RWPE2 (cell line): ENCODE results near the gene CACNA2D1.

ENCODE experiments used
- ATAC-seq: fragments of 200-7000 bp; cut with Tn5 transposase; 3 replicates; pipeline ENCODE4 v1.9.1; 2021; ENCODE audit warnings: low read depth
- DNase-seq: peaks from one replicate; pipeline ENCODE4 v3.0.0-alpha.2; 2020; ENCODE audit warnings: low spot score
- H3K27ac ChIP-seq: fragments of 450-650 bp; 2 replicates; pipeline ENCODE4 v1.5.1; 2017; ENCODE audit warnings: mild to moderate bottlenecking; ENCODE audit not compliant: poor library complexity, severe bottlenecking
- H3K27me3 ChIP-seq: fragments of 250-450 bp; sonication (Bioruptor Pico); 2 replicates; pipeline ENCODE4 v1.5.1; 2021; ENCODE audit warnings: mild to moderate bottlenecking, moderate library complexity; ENCODE audit not compliant: insufficient read depth, poor library complexity, severe bottlenecking
- H3K36me3 ChIP-seq: fragments of 250-450 bp; sonication (Bioruptor Pico); 2 replicates; pipeline ENCODE4 v1.5.1; 2020; ENCODE audit warnings: low read depth, mild to moderate bottlenecking, moderate library complexity
- H3K4me1 ChIP-seq: fragments of 250-450 bp; sonication (Bioruptor Pico); 2 replicates; pipeline ENCODE4 v1.5.1; 2021; ENCODE audit warnings: mild to moderate bottlenecking, moderate library complexity; ENCODE audit not compliant: insufficient read depth, poor library complexity, severe bottlenecking
- H3K4me3 ChIP-seq: fragments of 250-450 bp; sonication (Bioruptor Pico); 2 replicates; pipeline ENCODE4 v1.5.1; 2021; ENCODE audit warnings: mild to moderate bottlenecking, moderate library complexity; ENCODE audit not compliant: severe bottlenecking
- H3K9me3 ChIP-seq: fragments of 250-450 bp; sonication (Bioruptor Pico); 2 replicates; pipeline ENCODE4 v1.5.1; 2021; ENCODE audit warnings: mild to moderate bottlenecking, moderate library complexity; ENCODE audit not compliant: severe bottlenecking
- TF ChIP-seq, protein P1 (sequence below): fragments of 450-650 bp; IDR thresholded peaks from one replicate; pipeline ENCODE4 v1.5.1; 2017; ENCODE audit warnings: mild to moderate bottlenecking, moderate library complexity; ENCODE audit not compliant: poor library complexity, severe bottlenecking

The CACNA2D1 gene

DNA sequence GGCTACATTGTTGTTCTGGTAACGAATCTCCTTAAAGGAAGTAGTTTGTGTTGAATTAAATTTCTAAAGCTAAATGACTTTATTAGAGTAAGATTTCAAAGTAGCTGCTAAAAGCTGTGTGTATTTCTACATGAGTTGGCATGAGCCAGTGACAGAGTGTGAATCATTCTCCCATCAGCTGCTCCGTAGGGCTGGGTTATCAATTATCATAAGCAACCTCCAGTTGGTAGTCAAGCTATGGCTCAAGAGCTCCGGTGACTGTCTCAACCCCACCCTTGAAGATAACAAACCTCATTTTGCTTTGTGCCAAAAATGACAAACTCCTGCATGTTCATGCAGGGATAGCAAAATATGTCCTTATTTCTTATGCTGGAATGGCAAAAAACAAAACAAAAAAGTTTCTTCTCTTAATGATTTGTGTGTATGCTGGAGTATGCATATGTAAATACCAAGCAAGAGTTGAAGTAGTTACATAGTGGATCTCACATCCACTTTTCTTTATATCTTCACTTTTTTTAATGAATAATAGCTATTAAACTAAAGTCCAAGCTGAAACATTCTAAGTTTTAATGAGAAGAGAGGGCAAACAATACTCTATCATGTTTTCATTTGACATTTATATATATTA lies 249.4 kb downstream of the CACNA2D1 start:
- no peak for DNase-seq
- no peaks in the 10 kb centered on the region for H3K9me3 ChIP-seq
- no peaks in the 10 kb centered on the region for H3K27me3 ChIP-seq
- no peaks in the 10 kb centered on the region for H3K4me1 ChIP-seq
- peak; percentile 58; the same call in 2 of the 3 replicates for ATAC-seq
- H3K27ac ChIP-seq: no peak overlapping the region
- no peak overlapping the region for H3K4me3 ChIP-seq
- no peaks in the 10 kb centered on the region for H3K36me3 ChIP-seq
- TF ChIP-seq, protein P1, sequence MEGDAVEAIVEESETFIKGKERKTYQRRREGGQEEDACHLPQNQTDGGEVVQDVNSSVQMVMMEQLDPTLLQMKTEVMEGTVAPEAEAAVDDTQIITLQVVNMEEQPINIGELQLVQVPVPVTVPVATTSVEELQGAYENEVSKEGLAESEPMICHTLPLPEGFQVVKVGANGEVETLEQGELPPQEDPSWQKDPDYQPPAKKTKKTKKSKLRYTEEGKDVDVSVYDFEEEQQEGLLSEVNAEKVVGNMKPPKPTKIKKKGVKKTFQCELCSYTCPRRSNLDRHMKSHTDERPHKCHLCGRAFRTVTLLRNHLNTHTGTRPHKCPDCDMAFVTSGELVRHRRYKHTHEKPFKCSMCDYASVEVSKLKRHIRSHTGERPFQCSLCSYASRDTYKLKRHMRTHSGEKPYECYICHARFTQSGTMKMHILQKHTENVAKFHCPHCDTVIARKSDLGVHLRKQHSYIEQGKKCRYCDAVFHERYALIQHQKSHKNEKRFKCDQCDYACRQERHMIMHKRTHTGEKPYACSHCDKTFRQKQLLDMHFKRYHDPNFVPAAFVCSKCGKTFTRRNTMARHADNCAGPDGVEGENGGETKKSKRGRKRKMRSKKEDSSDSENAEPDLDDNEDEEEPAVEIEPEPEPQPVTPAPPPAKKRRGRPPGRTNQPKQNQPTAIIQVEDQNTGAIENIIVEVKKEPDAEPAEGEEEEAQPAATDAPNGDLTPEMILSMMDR: no peak

DNA sequence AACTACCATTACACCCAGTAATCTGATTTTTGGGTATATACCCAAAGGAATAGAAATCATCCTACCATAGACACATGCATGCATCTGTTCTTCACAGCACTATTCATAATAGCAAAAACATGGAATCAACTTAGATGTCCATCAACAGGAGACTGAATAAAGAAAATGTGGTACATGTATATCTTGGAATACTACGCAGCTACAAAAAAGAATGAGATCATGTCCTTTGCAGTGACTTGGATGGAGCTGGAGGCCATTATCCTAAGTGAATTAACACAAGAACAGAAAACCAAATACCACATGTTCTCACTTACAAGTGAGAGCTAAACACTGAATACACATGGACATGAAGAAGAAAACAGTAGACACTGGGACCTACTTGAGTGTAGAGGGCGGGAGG lies 254.9 kb downstream of the CACNA2D1 start:
- DNase-seq (no peak), ATAC-seq (no peak)
- TF ChIP-seq, protein P1: no peak
- Histone ChIP-seq H3K27me3 (no peaks in the 10 kb centered on the region), H3K4me1 (no peaks in the 10 kb centered on the region), H3K36me3 (no peaks in the 10 kb centered on the region), H3K27ac (no peak overlapping the region), H3K4me3 (no peak overlapping the region), H3K9me3 (no peaks in the 10 kb centered on the region)

DNA sequence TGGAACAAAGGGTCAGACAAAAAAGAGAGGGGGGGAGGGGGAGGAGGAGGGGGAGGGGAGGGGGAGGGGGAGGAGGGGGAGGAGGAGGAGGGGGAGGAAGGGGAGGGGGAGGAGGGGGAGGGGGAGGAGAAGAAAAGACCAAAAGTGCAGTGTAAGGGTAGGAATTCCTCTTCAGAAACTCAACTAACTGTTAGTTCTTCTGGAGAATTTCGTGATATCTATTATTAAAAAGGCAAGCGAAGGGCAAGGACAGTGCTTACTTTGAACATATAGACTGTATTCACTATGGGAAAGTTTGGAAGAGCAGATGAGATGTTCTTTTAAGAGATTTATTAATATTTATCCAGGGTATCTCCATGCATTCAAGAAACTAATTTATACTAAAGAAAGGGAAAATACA lies 258.1 kb downstream of the CACNA2D1 start:
- no peak overlapping the region for H3K4me3 ChIP-seq
- H3K9me3 ChIP-seq: no peaks in the 10 kb centered on the region
- DNase-seq: no peak
- H3K27ac ChIP-seq: no peak overlapping the region
- TF ChIP-seq, protein P1: no peak
- no peaks in the 10 kb centered on the region for H3K36me3 ChIP-seq
- no peaks in the 10 kb centered on the region for H3K4me1 ChIP-seq
- ATAC-seq: no peak
- H3K27me3 ChIP-seq: no peaks in the 10 kb centered on the region

DNA sequence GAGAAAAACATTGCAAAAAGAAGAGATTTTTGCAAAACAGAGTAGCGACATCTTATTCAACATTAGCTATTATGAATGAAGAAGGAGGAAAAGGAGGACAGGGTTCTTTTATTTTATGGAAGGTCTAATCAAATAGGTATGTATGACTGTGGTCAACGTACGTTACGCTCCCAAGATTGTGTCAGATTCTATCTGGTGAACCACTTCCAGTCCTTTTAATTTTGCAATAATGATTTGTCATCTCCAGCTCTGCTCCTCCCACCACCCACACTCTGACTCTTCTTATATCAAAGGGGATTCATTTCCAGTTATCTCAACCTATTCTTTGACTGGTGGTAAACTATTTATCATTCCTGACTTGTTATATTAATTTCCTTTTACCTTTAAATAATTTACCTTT lies 259.9 kb downstream of the CACNA2D1 start:
- Histone ChIP-seq H3K36me3 (no peaks in the 10 kb centered on the region), H3K4me3 (no peak overlapping the region), H3K27ac (no peak overlapping the region), H3K9me3 (no peaks in the 10 kb centered on the region), H3K4me1 (no peaks in the 10 kb centered on the region), H3K27me3 (peaks cover 3% of the 10 kb centered on the region)
- no peak for DNase-seq
- TF ChIP-seq, protein P1: no peak
- ATAC-seq: peak; percentile 89

DNA sequence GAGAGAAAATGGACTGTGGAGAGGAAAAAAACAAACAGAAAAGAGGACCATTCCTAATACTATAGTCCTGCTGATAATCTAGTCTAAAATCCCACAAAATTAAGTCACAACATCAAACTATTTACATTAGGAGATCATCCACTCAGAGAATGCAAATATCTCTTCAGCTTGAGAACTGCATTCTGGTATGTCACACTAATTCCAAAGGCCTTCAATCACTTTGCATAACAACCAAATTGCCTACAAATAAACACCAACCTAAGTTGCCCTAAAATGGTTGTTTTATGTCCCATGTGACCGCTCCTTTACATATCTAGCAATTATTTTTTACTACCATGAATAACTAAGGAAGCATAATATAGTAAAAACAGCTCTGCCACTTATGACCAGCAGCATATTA lies 264.3 kb downstream of the CACNA2D1 start:
- H3K4me1 ChIP-seq: no peaks in the 10 kb centered on the region
- ATAC-seq (no peak), DNase-seq (no peak)
- TF ChIP-seq, protein P1: no peak
- H3K9me3 ChIP-seq: no peaks in the 10 kb centered on the region
- no peak overlapping the region for H3K4me3 ChIP-seq
- H3K27me3 ChIP-seq: peaks cover 20% of the 10 kb centered on the region
- no peak overlapping the region for H3K27ac ChIP-seq
- H3K36me3 ChIP-seq: no peaks in the 10 kb centered on the region
